Neural progenitor cell (in vitro differentiated cells): ENCODE results near the gene MYH9. TPM values are rescaled to one million over a fixed set of nuclear protein-coding genes. Genes with fewer than 3 reads are reported as not detected.

ENCODE experiments used
- DNase-seq: peaks from one replicate; pipeline ENCODE4 v3.0.0-alpha.2; 2016; ENCODE audit warnings: low spot score
- H2AFZ ChIP-seq: fragments of 200-600 bp; sonication (generic); replicated peaks from 2 replicates; pipeline ENCODE4 v1.6.1; 2016; ENCODE audit warnings: antibody characterized with exemption
- H3F3A ChIP-seq: fragments of 200-600 bp; sonication (generic); 2 replicates; pipeline ENCODE4 v1.6.1; 2016; ENCODE audit warnings: antibody characterized with exemption, low read depth
- H3K27ac ChIP-seq: fragments of 200-600 bp; sonication (generic); 2 replicates; pipeline ENCODE4 v1.5.1; 2016; ENCODE audit warnings: mild to moderate bottlenecking
- H3K27me3 ChIP-seq: fragments of 200-600 bp; sonication (generic); 2 replicates; pipeline ENCODE4 v1.6.1; 2016; ENCODE audit warnings: mild to moderate bottlenecking, moderate library complexity
- H3K36me3 ChIP-seq: fragments of 200-600 bp; sonication (generic); 2 replicates; pipeline ENCODE4 v1.5.1; 2016
- H3K4me1 ChIP-seq: fragments of 200-600 bp; sonication (generic); 2 replicates; pipeline ENCODE4 v1.6.1; 2016; ENCODE audit warnings: mixed run types
- H3K4me2 ChIP-seq: fragments of 200-600 bp; sonication (generic); 2 replicates; pipeline ENCODE4 v1.6.1; 2016
- H3K4me3 ChIP-seq: fragments of 200-600 bp; sonication (generic); 2 replicates; pipeline ENCODE4 v1.5.1; 2016
- H3K79me2 ChIP-seq: fragments of 200-600 bp; sonication (generic); 2 replicates; pipeline ENCODE4 v1.6.1; 2016; ENCODE audit warnings: low read depth
- H3K9ac ChIP-seq: fragments of 200-600 bp; sonication (generic); 2 replicates; pipeline ENCODE4 v1.6.1; 2016
- H3K9me3 ChIP-seq: fragments of 200-600 bp; sonication (generic); 2 replicates; pipeline ENCODE4 v1.5.1; 2016; ENCODE audit warnings: low read depth
- H4K20me1 ChIP-seq: fragments of 200-600 bp; sonication (generic); 2 replicates; pipeline ENCODE4 v1.6.1; 2016; ENCODE audit warnings: low read depth
- H3K27ac Mint-ChIP-seq: 3 replicates; pipeline ENCODE4 v1.8.0; 2021; ENCODE audit warnings: mixed read lengths
- H3K27me3 Mint-ChIP-seq: 2 replicates; pipeline ENCODE4 v1.8.0; 2022; ENCODE audit warnings: low read depth, mild to moderate bottlenecking, inconsistent platforms, moderate library complexity, mixed read lengths; ENCODE audit not compliant: insufficient read depth
- H3K36me3 Mint-ChIP-seq: 3 replicates; pipeline ENCODE4 v1.8.0; 2021; ENCODE audit warnings: mixed read lengths
- H3K4me1 Mint-ChIP-seq: 3 replicates; pipeline ENCODE4 v1.8.0; 2021; ENCODE audit warnings: mixed read lengths
- H3K4me3 Mint-ChIP-seq: 3 replicates; pipeline ENCODE4 v1.8.0; 2021; ENCODE audit warnings: mild to moderate bottlenecking, moderate library complexity, mixed read lengths
- H3K9me3 Mint-ChIP-seq: 3 replicates; pipeline ENCODE4 v1.8.0; 2020; ENCODE audit warnings: mixed read lengths
- EZH2 ChIP-seq: fragments of 200-600 bp; sonication (generic); IDR thresholded peaks from 2 replicates; pipeline ENCODE4 v1.6.1; 2017; ENCODE audit warnings: antibody characterized with exemption, mild to moderate bottlenecking, moderate library complexity
- EZH2phosphoT487 ChIP-seq: fragments of 200-600 bp; sonication (generic); IDR thresholded peaks from 2 replicates; pipeline ENCODE4 v1.6.1; 2017; ENCODE audit warnings: antibody characterized with exemption
- total RNA-seq: library from RNA; depleted of rRNA; stranded (reverse); fragments of >200 nt; gene quantifications from 2 replicates; pipeline ENCODE4 v1.2.3, GENCODE V29; 2015; ENCODE audit warnings: low replicate concordance
- TF ChIP-seq, protein P1 (sequence below): fragments of 200-600 bp; sonication (generic); IDR thresholded peaks from 2 replicates; pipeline ENCODE4 v1.5.1; 2017; ENCODE audit warnings: antibody characterized with exemption, mild to moderate bottlenecking

Gene MYH9
- total RNA-seq, 1 donor from 2014 or later, result 77.2 TPM

- H3K36me3 ChIP-seq, result no peaks in the 10 kb centered on the region
- peak overlapping the region; percentile 78 for H3K4me3 Mint-ChIP-seq
Observed at GRCh38 chr22:36259615-36260300, 128.0 kb downstream of the MYH9 start.

DNA sequence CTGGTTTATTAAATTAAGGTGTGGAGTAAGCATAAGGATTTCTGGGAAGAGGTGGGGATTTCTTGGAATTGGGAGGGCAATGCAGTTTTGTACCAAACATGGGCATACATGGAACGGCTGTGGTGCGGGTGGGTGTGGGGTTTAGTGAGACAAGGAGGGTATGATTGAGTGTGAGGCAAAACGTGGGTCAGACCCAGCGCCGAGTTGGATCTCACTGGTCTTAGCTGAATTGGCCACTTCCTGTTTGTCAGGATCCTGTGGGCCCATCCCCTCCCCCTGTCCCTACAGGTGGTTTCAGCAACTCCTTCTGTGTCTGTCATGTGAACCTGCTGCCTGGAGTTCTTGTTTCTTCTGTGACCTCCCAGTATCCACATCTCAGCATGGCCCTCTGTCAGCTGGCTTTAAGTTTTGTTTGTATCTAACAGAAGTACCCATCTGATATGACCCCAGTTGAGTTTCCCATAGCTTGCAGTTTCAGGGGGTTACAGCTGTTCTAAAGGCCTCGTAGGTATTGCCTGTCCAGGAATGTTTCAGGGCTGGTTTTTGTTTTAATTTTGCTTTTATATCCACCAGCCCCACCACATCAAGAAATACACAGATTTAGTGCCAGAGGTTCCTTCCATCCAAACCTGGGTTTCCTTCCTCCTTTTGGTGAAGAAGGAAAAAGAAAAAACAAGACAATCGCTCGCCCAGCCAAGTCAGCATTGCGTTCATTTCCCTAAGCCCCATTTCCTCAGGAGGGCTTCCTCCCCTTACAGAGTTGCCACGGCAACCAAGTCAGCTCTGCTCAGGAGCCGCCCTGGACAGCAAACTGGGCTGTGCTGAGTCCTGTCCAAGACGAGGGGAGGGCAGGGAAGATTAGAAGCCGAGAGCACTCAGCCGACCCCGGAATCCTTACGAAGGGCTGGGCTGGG, 128.8 kb downstream of the MYH9 start:
- H3K27ac ChIP-seq, result peak overlapping the region; percentile 60

More at GRCh38 chr22:36259615-36260300, 128.0 kb downstream of the MYH9 start:
- Histone ChIP-seq H3K9ac (no peak overlapping the region), H4K20me1 (no peaks in the 10 kb centered on the region), H3K79me2 (no peaks in the 10 kb centered on the region), H2AFZ (peak overlapping the region; percentile 68), H3K4me3 (peak overlapping the region; percentile 26), H3K4me1 (peaks cover 41% of the 10 kb centered on the region), H3K27me3 (no peaks in the 10 kb centered on the region), H3K4me2 (peak overlapping the region; percentile 74), H3K27ac (peak overlapping the region; percentile 60), H3K9me3 (no peaks in the 10 kb centered on the region), H3F3A (peaks cover 26% of the 10 kb centered on the region)
- Mint-ChIP-seq H3K36me3 (peaks cover 1% of the 10 kb centered on the region), H3K27ac (peak overlapping the region; percentile 100), H3K27me3 (peaks cover 9% of the 10 kb centered on the region), H3K9me3 (no peaks in the 10 kb centered on the region), H3K4me1 (peaks cover 78% of the 10 kb centered on the region)
- TF ChIP-seq EZH2phosphoT487, result no peak
- TF ChIP-seq, protein P1, sequence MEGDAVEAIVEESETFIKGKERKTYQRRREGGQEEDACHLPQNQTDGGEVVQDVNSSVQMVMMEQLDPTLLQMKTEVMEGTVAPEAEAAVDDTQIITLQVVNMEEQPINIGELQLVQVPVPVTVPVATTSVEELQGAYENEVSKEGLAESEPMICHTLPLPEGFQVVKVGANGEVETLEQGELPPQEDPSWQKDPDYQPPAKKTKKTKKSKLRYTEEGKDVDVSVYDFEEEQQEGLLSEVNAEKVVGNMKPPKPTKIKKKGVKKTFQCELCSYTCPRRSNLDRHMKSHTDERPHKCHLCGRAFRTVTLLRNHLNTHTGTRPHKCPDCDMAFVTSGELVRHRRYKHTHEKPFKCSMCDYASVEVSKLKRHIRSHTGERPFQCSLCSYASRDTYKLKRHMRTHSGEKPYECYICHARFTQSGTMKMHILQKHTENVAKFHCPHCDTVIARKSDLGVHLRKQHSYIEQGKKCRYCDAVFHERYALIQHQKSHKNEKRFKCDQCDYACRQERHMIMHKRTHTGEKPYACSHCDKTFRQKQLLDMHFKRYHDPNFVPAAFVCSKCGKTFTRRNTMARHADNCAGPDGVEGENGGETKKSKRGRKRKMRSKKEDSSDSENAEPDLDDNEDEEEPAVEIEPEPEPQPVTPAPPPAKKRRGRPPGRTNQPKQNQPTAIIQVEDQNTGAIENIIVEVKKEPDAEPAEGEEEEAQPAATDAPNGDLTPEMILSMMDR, result no peak
- no peak for TF ChIP-seq EZH2
- no peak for DNase-seq

GRCh38 chr22:36257948-36258670, 129.7 kb downstream of the MYH9 start:
- TF ChIP-seq EZH2phosphoT487, result no peak
- TF ChIP-seq, protein P1, result no peak
- TF ChIP-seq EZH2, result no peak
- no peaks in the 10 kb centered on the region for H4K20me1 ChIP-seq
- Mint-ChIP-seq H3K27me3 (peaks cover 9% of the 10 kb centered on the region), H3K27ac (peak overlapping the region; percentile 100), H3K4me3 (peak overlapping the region; percentile 78), H3K4me1 (peaks cover 71% of the 10 kb centered on the region), H3K36me3 (no peaks in the 10 kb centered on the region), H3K9me3 (no peaks in the 10 kb centered on the region)
- H3K27ac ChIP-seq, result peak overlapping the region; percentile 56
- H3K79me2 ChIP-seq, result no peaks in the 10 kb centered on the region
- H3K4me2 ChIP-seq, result peak overlapping the region; percentile 74
- H3K9me3 ChIP-seq, result no peaks in the 10 kb centered on the region
- no peaks in the 10 kb centered on the region for H3K36me3 ChIP-seq
- H3K4me1 ChIP-seq, result peaks cover 42% of the 10 kb centered on the region
- no peak for DNase-seq
- peaks cover 26% of the 10 kb centered on the region for H3F3A ChIP-seq
- peak overlapping the region; percentile 37 for H2AFZ ChIP-seq
- no peak overlapping the region for H3K4me3 ChIP-seq
- H3K27me3 ChIP-seq, result no peaks in the 10 kb centered on the region
- H3K9ac ChIP-seq, result no peak overlapping the region

More for the DNA sequence above, 128.8 kb downstream of the MYH9 start:
- Histone ChIP-seq H2AFZ (peak overlapping the region; percentile 68), H4K20me1 (no peaks in the 10 kb centered on the region), H3K4me2 (peak overlapping the region; percentile 74), H3K27me3 (no peaks in the 10 kb centered on the region), H3K36me3 (no peaks in the 10 kb centered on the region), H3K79me2 (no peaks in the 10 kb centered on the region), H3K9ac (no peak overlapping the region), H3K4me3 (peak overlapping the region; percentile 26), H3K9me3 (no peaks in the 10 kb centered on the region), H3K4me1 (peaks cover 42% of the 10 kb centered on the region), H3F3A (peaks cover 26% of the 10 kb centered on the region)
- Mint-ChIP-seq H3K36me3 (no peaks in the 10 kb centered on the region), H3K27me3 (peaks cover 9% of the 10 kb centered on the region), H3K27ac (peak overlapping the region; percentile 100), H3K4me1 (peaks cover 76% of the 10 kb centered on the region), H3K4me3 (peak overlapping the region; percentile 78), H3K9me3 (no peaks in the 10 kb centered on the region)
- DNase-seq, result peak; percentile 85
- no peak for TF ChIP-seq EZH2
- TF ChIP-seq, protein P1, result no peak
- no peak for TF ChIP-seq EZH2phosphoT487
